MM.1S (cell line): Measurements from ENCODE around the gene JPH4.

Experiments used
- CTCF ChIP-seq: fragments of 300-600 bp; sonication (generic); IDR thresholded peaks from 2 replicates; pipeline ENCODE4 v1.5.1; 2016; ENCODE audit warnings: antibody characterized with exemption, low read length, mixed read lengths
- EZH2phosphoT487 ChIP-seq: fragments of 300-600 bp; sonication (generic); IDR thresholded peaks from 2 replicates; pipeline ENCODE4 v1.6.1; 2018; ENCODE audit warnings: antibody characterized with exemption, low read length

GRCh38 chr14:23543403-23543802, 35.2 kb downstream of the JPH4 start:
- TF ChIP-seq CTCF: no peak
- TF ChIP-seq EZH2phosphoT487: no peak
